GM21528 (cell line): ENCODE results near the gene MRPS27.

Experiments used
- ATAC-seq: cut with Tn5 transposase; IDR thresholded peaks from one replicate; pipeline ENCODE4 v1.9.1; 2021; ENCODE audit warnings: mild to moderate bottlenecking, moderate library complexity; ENCODE audit not compliant: unreplicated experiment, low FRiP score

The MRPS27 gene

DNA sequence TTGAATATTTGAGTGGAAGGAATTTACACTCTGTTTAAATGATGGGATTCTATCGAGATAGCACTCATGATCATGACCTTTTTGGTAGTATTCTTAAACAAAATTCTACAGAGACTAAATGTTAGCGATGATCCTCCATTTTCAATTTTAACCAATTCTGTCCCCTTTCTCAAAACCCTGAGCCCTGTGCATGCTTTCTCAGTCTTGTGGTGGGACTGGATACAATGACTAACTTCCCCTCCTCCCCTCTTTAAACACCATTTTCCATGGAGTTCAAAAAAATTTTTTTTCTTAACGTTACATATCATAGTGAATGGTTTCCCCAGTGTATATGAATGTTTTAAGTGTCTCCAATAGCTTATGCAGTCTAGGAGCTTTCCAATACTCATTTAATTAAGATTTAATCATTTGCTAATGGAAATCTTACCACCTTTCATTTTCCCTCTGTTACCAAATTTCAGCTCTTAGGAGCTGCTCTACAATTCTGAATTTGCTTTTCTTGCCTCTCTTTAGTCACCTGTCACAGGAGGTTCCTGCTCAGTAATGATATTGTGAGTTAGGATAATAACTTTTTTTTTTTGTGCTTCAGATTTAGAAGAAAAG is 111.6 kb downstream of the MRPS27 start:
- ATAC-seq = no peak

- ATAC-seq = no peak
Measured at GRCh38 chr5:72206994-72207393, 113.0 kb downstream of the MRPS27 start.

DNA sequence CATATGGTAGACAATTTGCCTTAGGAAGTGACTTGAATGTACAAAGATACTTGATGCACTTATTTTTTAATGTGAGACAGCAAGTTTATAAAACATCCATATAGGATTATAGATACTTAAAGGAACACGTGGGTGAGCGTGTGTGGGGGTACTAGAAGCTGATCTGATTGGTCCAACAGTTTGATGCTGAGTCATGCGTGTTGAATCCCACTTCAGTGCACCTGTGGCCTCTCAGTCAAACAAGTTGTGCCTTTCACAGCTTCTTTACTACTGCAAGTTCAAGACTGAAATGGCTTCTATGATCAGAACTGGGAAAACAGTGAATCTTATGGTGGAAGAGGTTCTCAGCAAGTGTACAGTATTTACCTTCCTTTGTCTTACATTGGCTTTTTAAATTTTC is 113.9 kb downstream of the MRPS27 start:
- no peak for ATAC-seq

DNA sequence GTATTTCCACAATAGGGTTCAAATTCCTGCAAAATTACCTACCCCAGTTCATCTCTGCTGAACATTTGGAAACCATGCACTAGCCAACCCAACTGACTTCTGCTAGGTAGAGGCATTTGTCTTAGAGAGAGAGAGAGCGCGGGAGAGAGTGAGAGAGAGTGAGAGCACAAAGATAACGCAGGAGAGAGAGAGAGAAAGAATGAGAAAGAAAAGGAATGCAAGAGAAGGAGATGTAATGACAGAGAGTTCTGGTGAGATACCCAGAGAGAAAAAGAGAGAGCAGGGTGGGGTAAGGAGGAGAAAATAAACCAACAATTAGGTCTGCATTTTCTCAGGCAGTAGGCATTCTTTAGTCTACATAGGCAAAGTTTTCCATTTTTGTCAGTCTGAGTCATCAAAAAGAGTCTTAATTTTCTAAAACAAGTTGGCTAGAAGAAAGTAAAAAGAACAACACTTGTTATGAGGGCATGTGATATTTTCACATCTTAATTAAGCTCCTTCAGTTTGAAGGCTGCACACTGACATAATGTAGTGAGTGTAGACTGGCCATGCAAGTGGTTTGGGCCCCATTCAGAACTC is 114.5 kb downstream of the MRPS27 start:
- ATAC-seq = no peak

GRCh38 chr5:72204946-72205345 is 115.1 kb downstream of the MRPS27 start:
- no peak for ATAC-seq

DNA sequence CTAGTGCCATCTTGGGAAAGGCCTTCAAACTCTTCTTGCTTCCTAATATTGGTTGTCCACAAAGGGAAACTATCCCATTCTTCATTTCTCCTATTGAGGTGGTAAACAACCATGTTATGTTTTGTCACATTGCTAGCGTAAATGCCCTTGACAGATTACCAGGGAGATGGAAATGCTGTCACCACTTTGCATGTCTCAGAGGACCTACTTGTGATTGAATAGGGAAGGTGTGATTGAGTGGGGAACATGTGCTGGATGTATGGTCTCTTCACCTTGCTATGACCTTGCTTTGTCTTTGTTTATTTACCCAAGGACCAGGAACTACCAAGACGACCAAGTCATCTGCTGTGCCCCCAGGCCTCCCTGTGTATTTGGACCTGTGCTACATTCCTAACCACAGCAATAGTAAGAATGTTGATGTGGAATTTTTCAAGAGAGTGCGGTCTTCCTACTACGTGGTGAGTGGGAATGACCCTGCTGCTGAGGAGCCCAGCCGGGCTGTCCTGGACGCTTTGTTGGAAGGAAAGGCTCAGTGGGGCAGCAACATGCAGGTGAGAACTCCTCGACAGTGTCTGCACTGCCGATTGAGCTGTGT is 116.7 kb downstream of the MRPS27 start:
- ATAC-seq = no peak

DNA sequence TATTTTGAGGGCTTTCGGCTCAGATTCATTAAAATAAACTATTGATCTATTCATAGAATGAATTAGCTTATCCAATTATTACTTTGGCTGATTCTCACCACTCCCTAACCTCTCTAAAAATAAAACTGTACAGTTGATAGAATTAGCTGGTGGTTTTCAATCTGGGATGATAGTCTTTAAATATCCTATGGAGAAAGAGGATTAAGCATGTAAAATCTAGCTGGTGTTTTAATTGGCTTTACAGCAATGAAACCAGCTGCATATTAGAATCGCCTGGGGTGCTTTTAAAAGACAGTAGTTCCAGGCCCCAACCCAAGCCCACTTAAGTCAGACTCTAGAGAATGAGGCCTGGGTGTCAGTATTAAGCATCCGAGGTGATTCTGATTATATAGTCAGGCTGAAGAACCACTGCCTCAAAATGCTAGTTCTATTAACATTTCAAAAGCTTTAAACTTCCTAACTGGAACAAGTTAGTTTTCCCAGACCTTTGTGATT is 117.7 kb downstream of the MRPS27 start:
- no peak for ATAC-seq

GRCh38 chr5:72199681-72200080 is 120.4 kb downstream of the MRPS27 start:
- no peak for ATAC-seq

DNA sequence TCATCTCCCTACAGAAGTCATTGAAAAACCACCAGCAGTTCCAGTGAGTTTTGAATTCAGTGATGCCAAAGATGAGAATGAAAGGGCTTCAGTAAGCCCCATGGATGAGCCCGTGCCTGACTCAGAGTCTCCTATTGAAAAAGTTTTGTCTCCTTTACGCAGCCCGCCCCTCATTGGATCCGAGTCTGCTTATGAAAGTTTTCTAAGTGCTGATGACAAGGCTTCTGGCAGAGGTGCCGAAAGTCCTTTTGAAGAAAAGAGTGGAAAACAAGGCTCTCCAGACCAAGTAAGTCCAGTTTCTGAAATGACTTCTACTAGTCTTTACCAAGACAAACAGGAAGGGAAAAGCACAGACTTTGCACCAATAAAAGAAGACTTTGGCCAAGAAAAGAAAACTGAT is 122.6 kb downstream of the MRPS27 start:
- ATAC-seq = no peak

- ATAC-seq = no peak
Measured at GRCh38 chr5:72195581-72195980, 124.5 kb downstream of the MRPS27 start.

- peak; percentile 84 for ATAC-seq
Measured at GRCh38 chr5:72194846-72195245, 125.2 kb downstream of the MRPS27 start.

GRCh38 chr5:72191404-72191803 is 128.6 kb downstream of the MRPS27 start:
- ATAC-seq = no peak

GRCh38 chr5:72189146-72189545 is 130.9 kb downstream of the MRPS27 start:
- no peak for ATAC-seq

- no peak for ATAC-seq
Measured at GRCh38 chr5:72188166-72188565, 131.9 kb downstream of the MRPS27 start.

- ATAC-seq = no peak
Measured at GRCh38 chr5:72187388-72188075, 132.5 kb downstream of the MRPS27 start.

DNA sequence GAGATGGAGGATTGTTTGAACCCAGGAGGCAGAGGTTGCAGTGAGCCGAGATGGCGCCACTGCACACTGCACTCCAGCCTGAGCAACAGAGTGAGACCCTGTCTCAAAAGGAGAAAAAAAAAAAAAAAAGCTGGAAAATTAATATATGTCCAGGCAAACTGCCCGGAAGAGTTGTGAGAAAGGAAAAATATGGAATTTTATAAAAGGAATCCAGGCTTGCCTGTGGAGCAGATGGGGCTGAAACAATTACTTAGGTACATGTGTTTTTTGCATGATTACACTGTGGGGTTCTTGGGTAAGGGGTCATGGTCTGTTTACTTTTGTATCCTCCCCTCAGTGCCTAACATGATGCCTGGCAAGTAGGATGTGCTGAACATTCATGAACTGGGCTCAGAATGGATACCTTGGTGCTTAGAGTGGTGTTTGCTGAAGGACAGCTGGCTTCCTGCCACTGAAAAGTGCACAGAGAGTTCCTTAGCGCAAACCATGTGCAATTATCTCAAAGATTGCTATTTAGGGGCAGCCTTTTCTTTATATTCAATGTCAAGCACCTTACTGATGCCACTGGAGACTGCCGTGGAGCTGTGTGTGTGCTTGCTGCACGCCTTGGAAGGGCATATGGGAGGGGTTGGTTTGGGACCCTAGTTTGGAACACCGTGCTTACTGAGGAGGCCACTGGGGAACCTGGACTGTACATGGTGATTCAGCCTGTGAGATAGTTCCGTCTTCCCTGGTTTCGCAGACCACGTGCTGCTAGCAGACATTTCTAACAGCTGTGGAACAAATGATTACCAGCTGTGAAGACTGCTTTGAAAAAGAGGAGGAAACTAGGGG is 134.3 kb downstream of the MRPS27 start:
- no peak for ATAC-seq

DNA sequence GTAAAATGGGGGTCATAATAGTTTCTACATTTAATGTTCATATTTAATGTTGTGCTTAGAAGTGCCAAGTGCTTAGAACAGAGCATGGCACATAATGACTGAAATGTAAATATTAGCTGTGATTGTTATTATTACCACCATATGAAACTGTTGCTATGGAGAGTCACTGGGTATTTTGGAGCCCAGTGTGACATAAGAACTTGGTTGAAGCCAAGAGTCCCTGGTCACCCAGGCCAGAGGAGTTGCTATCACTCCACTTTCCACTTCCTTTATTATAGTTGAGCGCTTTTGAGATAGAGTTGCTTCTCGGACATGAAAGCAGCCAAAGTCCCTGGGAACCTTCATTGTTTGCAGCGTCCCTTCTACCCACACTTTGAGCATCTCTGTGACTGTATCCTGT is 135.6 kb downstream of the MRPS27 start:
- no peak for ATAC-seq

DNA sequence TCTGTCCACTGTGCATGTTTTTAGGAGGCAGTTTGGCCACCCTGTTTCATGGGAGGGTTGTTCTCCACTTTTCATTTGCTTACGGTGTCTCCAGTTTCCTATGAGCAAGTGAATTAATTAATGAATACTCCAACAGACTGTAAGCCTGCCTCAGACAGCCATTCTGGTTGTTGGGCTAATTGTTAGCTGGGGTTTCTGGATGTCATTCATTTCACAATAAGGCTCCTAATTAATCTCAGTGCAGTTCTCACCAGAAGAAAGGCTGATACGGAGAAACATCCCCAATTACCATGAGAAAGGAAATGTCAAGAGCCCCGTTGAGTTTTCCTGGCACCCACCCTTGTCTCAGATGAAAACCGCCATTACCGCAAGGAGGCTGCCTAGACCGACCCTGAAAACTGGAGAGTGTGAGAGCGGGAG is 136.9 kb downstream of the MRPS27 start:
- no peak for ATAC-seq

- no peak for ATAC-seq
Measured at GRCh38 chr5:72182686-72183085, 137.4 kb downstream of the MRPS27 start.

DNA sequence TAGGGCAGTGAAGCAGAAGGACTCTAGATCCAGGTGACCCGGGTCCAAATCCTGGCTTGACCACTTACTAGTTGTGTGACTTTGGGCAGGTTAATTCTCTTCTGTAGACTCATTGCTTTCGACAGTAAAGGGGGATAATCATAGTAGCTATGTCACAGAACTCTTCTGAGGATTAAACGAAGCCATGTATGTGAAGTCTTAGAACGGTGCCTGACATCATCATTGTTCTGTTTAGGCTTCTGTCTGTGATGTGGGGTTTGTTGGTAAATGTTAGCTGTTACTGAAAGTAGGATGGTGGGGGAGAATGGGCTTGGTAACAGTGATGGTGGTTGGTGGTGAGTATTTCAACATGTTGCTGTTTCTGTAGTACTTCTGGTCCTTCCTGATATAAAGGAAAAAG is 139.1 kb downstream of the MRPS27 start:
- ATAC-seq = no peak
